ENCODE measurements around the gene IFNA14. TPM values are rescaled to one million over a fixed set of nuclear protein-coding genes. Genes with fewer than 3 reads are reported as not detected.
"Not testable (repeated sequence)": the region's sequence is repeated elsewhere in the genome, so short reads cannot be mapped to it uniquely, and the experiment has no call there.

IFNA14 gene
- total and polyA plus RNA-seq, 7 donors, result not detected

GRCh38 chr9:21228122-21228521 lies 11.7 kb downstream of the IFNA14 start, which contains the start of gene IFNA17:
IFNA17 (minus strand) TSS chr9:21228222; CDS start chr9:21228173, 49 bp downstream.
- H3K27ac ChIP-seq, result no peak within 1 kb of the TSS
- no peak for DNase-seq
- no peaks in the 10 kb centered on the region for H3K4me1 ChIP-seq
- H3K36me3 ChIP-seq, result no peaks in the 10 kb centered on the region
- 77% methylated on average over 2 of the region's 2 CpGs for WGBS, 2 donors
- intact Hi-C loops (cut with DNase I), result no loop called here
- H3K27me3 ChIP-seq, result no peaks in the 10 kb centered on the region
- no peak within 1 kb of the TSS for H3K4me3 ChIP-seq
- H3K9me3 ChIP-seq, result no peaks in the 10 kb centered on the region
- no peak for TF ChIP-seq POLR2AphosphoS5 (IDR thresholded peaks at IDR 0.05)
- TF ChIP-seq EP300 (IDR thresholded peaks at IDR 0.05), result no peak
- no peak for TF ChIP-seq CTCF (IDR thresholded peaks at IDR 0.05)
- TF ChIP-seq POLR2A (IDR thresholded peaks at IDR 0.05), result no peak

- H3K9me3 ChIP-seq; intact Hi-C loops (cut with DNase I); H3K4me1 ChIP-seq; H3K4me3 ChIP-seq; H3K27me3 ChIP-seq; H3K27ac ChIP-seq; H3K36me3 ChIP-seq; DNase-seq: not testable (repeated sequence)
- WGBS, 2 donors, result 56 to 89% methylated on average over 1 of the region's 1 CpG
These were observed 22.6 kb downstream of the IFNA14 start, which contains the start of gene IFNA16 for GRCh38 chr9:21217211-21217610. IFNA16 (minus strand) TSS chr9:21217311; CDS start chr9:21217305, 6 bp downstream.

- 35 to 49% methylated on average over 4 to 5 of the region's 5 CpGs for WGBS, 2 donors
- H3K4me1 ChIP-seq; intact Hi-C loops (cut with DNase I): not testable (repeated sequence)
These were observed 26.1 kb downstream of the IFNA14 start for GRCh38 chr9:21213411-21214326.

GRCh38 chr9:21212160-21212559 lies 27.6 kb downstream of the IFNA14 start:
- peak; percentile 48 for DNase-seq
- H3K27ac ChIP-seq; H3K4me1 ChIP-seq; H3K9me3 ChIP-seq; H3K36me3 ChIP-seq; intact Hi-C loops (cut with DNase I); H3K4me3 ChIP-seq; H3K27me3 ChIP-seq: not testable (repeated sequence)
- 69 to 71% methylated on average over 2 of the region's 2 CpGs for WGBS, 2 donors

More at GRCh38 chr9:21213411-21214326, 26.1 kb downstream of the IFNA14 start:
- not testable (repeated sequence) for H3K27me3 ChIP-seq, H3K9me3 ChIP-seq, DNase-seq, H3K4me3 ChIP-seq, H3K36me3 ChIP-seq, H3K27ac ChIP-seq

- H3K27ac ChIP-seq; H3K4me3 ChIP-seq; H3K9me3 ChIP-seq; DNase-seq; intact Hi-C loops (cut with DNase I); H3K27me3 ChIP-seq; H3K4me1 ChIP-seq; H3K36me3 ChIP-seq: not testable (repeated sequence)
- WGBS, 2 donors, result 88 to 94% methylated on average over 2 of the region's 2 CpGs
These were observed 29.0 kb downstream of the IFNA14 start for GRCh38 chr9:21210782-21211181.

- WGBS, 2 donors, result 92% methylated on average over 7 of the region's 7 CpGs
- Histone ChIP-seq H3K4me1 (no peaks in the 10 kb centered on the region), H3K27ac (no peak overlapping the region), H3K9me3 (no peaks in the 10 kb centered on the region), H3K4me3 (no peak overlapping the region), H3K27me3 (no peaks in the 10 kb centered on the region), H3K36me3 (no peaks in the 10 kb centered on the region)
- TF ChIP-seq POLR2AphosphoS5 (IDR thresholded peaks at IDR 0.05) (no peak), EP300 (IDR thresholded peaks at IDR 0.05) (no peak), CTCF (IDR thresholded peaks at IDR 0.05) (no peak), POLR2A (IDR thresholded peaks at IDR 0.05) (no peak)
- DNase-seq, result no peak
- intact Hi-C loops (cut with DNase I), result no loop called here
These were observed 29.5 kb downstream of the IFNA14 start for GRCh38 chr9:21210311-21210710.

GRCh38 chr9:21207043-21207442 lies 32.8 kb downstream of the IFNA14 start, which contains the start of gene IFNA10:
IFNA10 (minus strand) TSS chr9:21207143; CDS start chr9:21207097, 46 bp downstream.
- H3K27ac ChIP-seq; DNase-seq; H3K9me3 ChIP-seq; H3K36me3 ChIP-seq; H3K4me1 ChIP-seq; H3K4me3 ChIP-seq; H3K27me3 ChIP-seq; intact Hi-C loops (cut with DNase I): not testable (repeated sequence)
- 79 to 85% methylated on average over 3 of the region's 3 CpGs for WGBS, 2 donors
